Duodenal mucosa (tissue), 2 donors: ENCODE measurements around the gene DNER.
"Not testable (repeated sequence)": the region's sequence is repeated elsewhere in the genome, so short reads cannot be mapped to it uniquely, and the experiment has no call there.

Source experiments
- H3K27ac ChIP-seq: one replicate; pipeline ENCODE4 v1.7.0; 2013; ENCODE audit warnings: low read depth, low read length
- H3K27me3 ChIP-seq, 2 donors: one replicate each; pipeline ENCODE4 v1.7.0; 2013; ENCODE audit warnings: low read length in 2 of 2, control low read depth in 1 of 2; ENCODE audit not compliant: insufficient read depth in 2 of 2, control insufficient read depth in 1 of 2
- H3K36me3 ChIP-seq, 2 donors: one replicate each; pipeline ENCODE4 v1.7.0; 2013; ENCODE audit warnings: low read length in 2 of 2, control low read depth in 1 of 2; ENCODE audit not compliant: insufficient read depth in 2 of 2, control insufficient read depth in 1 of 2
- H3K4me1 ChIP-seq, 2 donors: one replicate each; pipeline ENCODE4 v1.7.0; 2013; ENCODE audit warnings: low read length in 2 of 2, control low read depth in 1 of 2; ENCODE audit not compliant: insufficient read depth in 2 of 2, control insufficient read depth in 1 of 2
- H3K4me3 ChIP-seq, 2 donors: one replicate each; pipeline ENCODE4 v1.7.0; 2013; ENCODE audit warnings: low read length in 2 of 2, low read depth in 1 of 2
- H3K9ac ChIP-seq, 2 donors: one replicate each; pipeline ENCODE4 v1.7.0; 2013; ENCODE audit warnings: low read length in 2 of 2, low read depth in 1 of 2
- H3K9me3 ChIP-seq, 2 donors: one replicate each; pipeline ENCODE4 v1.7.0; 2013; ENCODE audit warnings: low read length in 2 of 2, control low read depth in 1 of 2; ENCODE audit not compliant: control insufficient read depth in 1 of 2

The DNER gene

DNA sequence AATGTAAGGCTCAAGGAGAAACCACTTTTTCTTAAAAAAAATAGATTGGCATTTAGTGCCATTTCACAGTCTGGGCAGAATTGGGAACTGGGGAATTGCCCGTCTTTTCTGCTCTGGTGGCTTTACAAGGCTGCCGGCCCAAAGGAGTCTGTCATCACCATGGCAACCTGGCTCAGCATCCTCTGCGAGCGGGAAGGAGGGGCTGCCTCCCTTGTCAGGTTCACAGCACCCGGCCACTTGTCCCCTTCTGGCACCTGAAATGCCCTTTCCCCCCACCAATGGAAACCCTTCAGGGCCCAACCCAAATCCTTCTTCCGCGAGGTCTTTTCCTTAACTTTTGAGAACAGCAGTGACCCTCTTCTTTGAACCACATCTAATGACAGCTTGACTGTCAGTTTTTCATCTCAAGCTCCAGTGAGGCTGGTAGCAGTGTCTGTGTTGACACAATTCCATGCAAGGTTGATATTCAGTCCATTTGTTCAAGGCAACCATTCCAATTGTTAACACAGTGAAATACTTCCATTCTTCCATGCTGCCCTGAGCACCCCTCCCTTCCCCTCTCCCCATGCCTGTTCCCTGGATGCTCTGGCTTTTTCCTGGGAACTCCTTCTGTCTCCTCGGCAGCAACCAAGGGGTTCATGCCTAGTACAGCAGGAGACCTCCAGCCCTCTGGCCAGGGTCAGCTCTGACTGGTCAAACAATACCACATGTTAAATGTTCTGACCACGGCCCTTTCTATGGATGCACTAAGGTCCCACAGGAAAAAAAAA is 79.6 kb downstream of the DNER start:
- H3K27ac ChIP-seq, result no peak overlapping the region
- H3K4me3 ChIP-seq, result no peak overlapping the region
- peaks cover 0 to 3% of the 10 kb centered on the region in 2 donors for H3K27me3 ChIP-seq

DNA sequence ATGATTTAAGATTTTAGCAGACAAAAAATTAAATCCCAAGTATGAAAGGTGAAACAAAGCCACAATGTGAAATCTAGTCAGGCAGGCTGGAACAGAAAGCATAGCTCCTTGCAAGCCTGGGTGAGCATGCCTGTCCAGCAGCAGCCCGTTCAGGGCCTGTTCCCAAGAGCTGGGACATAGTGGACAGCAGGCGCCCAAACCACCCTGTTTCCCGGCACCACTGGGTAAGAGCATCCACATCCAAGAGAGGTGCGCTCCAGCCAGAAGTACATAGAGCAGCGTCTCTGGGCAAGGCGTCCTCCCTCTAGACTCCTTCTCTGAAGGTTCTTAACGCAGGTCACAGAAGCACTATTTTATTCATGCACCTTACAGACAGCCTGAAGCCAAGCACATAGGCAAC is 80.8 kb downstream of the DNER start:
- H3K4me1 ChIP-seq, result no peaks in the 10 kb centered on the region
- H3K9me3 ChIP-seq, result no peaks in the 10 kb centered on the region
- no peaks in the 10 kb centered on the region for H3K36me3 ChIP-seq
- H3K9ac ChIP-seq, result no peak overlapping the region
- H3K27me3 ChIP-seq, result peaks cover 0 to 3% of the 10 kb centered on the region in 2 donors
- H3K27ac ChIP-seq, result no peak overlapping the region
- no peak overlapping the region for H3K4me3 ChIP-seq

More for the DNA sequence above, 79.6 kb downstream of the DNER start:
- Histone ChIP-seq H3K36me3 (no peaks in the 10 kb centered on the region), H3K4me1 (no peaks in the 10 kb centered on the region), H3K9me3 (no peaks in the 10 kb centered on the region), H3K9ac (no peak overlapping the region)

DNA sequence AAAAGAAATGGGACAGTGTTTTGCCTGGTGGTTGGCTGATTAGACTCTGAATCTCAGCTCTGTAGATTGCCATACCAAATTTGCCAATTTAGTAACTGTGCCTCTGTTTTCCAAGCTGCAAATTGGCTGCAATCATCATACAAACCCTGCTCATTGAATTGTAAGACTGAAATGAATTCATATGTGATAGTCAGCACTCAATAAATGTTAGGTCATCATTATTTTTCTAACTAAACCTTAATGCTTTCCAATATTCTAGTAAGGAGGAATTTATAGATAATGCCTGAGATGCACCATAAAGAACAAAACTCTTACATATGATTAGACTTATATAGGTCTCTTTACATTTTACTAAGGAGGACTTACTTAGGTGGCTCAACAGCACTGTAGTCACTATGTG is 85.3 kb downstream of the DNER start:
- Histone ChIP-seq H3K9me3 (no peaks in the 10 kb centered on the region), H3K9ac (no peak overlapping the region), H3K27me3 (peaks cover 0 to 3% of the 10 kb centered on the region in 2 donors), H3K36me3 (no peaks in the 10 kb centered on the region), H3K4me1 (no peaks in the 10 kb centered on the region), H3K4me3 (no peak overlapping the region), H3K27ac (no peak overlapping the region)

DNA sequence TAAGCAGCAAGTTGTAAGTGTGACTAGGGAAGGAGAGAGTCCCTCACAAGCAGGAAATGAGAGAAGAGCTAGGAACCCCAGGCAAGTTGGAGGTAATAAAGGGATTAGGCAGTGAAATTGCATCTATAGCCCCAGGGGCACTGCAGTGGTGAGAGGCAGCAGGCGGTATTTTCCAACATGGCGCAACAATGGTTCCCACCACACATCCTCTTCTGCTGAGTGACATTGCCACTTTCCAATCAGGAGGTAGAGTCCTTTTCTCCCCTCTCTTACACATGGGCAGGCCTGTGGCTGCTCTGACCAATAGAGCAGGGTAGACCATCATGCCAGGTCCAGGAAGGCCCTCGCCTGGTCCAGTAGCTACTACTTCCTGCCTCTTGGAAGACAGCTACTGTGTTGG is 86.6 kb downstream of the DNER start:
- H3K4me3 ChIP-seq, result no peak overlapping the region
- no peak overlapping the region for H3K9ac ChIP-seq
- H3K9me3 ChIP-seq, result no peaks in the 10 kb centered on the region
- no peaks in the 10 kb centered on the region for H3K27me3 ChIP-seq
- no peak overlapping the region for H3K27ac ChIP-seq
- H3K4me1 ChIP-seq, result no peaks in the 10 kb centered on the region
- H3K36me3 ChIP-seq, result no peaks in the 10 kb centered on the region

DNA sequence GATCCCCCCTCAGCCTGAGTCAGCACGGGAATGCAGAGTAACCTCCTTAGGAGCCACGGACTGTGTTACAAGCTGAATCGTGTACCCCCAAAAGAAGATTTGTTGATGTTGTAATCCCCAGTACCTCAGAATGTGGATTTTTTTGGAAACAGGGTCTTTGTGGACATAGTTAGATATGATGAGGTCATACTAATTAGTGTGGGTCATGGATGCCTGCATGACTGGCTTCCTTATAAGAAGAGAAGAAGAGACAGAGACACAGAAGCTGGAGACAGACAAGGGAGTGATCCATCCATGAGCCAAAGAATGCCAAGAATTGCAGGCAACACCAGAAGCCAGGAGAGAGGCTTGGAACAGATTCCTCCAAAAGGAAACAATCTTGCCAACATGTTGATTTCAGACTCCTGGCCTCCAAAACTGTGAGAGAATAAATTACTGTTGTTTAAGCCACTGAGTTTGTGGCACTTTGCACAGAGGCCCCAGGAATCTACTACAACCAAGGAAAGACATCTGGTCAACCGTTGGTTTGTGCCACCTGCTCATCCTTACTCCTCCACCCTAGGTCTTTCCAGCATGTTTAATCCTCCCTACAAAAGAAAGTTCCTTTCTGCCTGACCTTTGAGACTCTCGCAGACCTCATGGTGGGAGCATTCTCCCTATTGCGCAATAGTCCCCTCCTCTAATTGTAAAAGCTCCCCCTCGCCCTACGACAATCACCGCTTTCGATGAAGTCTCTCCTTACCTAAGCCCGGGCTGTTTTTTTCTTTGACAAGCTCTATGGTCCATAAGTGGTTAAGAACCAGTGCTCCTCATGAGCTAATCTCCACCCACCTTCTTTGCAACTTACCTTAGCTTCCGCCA is 91.6 kb downstream of the DNER start:
- Histone ChIP-seq H3K27ac (no peak overlapping the region), H3K4me1 (no peaks in the 10 kb centered on the region), H3K36me3 (no peaks in the 10 kb centered on the region), H3K27me3 (no peaks in the 10 kb centered on the region), H3K9ac (no peak overlapping the region), H3K4me3 (no peak overlapping the region), H3K9me3 (no peaks in the 10 kb centered on the region)

DNA sequence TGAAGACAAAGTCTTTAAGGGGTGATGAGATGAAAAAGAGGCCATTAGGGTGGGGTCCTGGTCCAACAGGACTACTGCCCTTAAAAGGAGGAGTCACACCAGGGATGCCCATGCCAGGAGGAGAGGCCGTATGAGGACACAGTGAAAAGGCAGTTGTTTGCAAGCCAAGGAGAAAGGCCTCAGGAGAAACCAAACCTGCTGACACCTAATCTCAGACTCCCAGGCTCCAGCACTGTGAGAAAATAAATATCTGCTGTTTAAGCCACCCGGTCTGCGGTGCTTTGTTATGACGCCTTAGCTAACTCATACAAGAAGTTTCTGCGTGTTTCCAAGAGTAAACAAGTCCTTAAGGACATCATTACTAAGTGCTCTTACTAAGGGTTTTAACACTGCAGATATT is 93.6 kb downstream of the DNER start:
- Histone ChIP-seq H3K36me3 (no peaks in the 10 kb centered on the region), H3K27me3 (no peaks in the 10 kb centered on the region), H3K9me3 (no peaks in the 10 kb centered on the region), H3K9ac (no peak overlapping the region), H3K4me1 (no peaks in the 10 kb centered on the region), H3K4me3 (no peak overlapping the region), H3K27ac (no peak overlapping the region)

DNA sequence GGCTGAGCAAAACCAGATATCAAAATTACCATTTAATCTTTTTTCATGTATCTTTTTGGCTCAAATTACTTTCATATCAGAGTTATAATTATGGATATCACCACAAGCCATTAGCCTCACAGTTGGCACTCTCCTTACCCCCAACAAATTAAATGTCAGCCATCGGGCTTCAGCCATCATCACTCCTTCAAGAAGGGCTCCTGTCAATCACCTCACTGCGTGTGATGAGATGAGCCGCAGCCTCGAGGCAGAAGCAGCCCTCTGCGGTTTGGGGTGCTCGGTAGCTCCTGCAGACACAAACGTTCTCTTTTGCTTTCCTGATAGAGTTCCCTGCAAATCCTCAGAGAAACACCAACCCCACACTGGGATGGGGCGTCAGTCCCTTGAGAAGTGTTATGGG is 94.1 kb downstream of the DNER start:
- Histone ChIP-seq H3K9ac (no peak overlapping the region), H3K27me3 (no peaks in the 10 kb centered on the region), H3K4me1 (no peaks in the 10 kb centered on the region), H3K36me3 (no peaks in the 10 kb centered on the region), H3K4me3 (no peak overlapping the region), H3K9me3 (no peaks in the 10 kb centered on the region), H3K27ac (no peak overlapping the region)

DNA sequence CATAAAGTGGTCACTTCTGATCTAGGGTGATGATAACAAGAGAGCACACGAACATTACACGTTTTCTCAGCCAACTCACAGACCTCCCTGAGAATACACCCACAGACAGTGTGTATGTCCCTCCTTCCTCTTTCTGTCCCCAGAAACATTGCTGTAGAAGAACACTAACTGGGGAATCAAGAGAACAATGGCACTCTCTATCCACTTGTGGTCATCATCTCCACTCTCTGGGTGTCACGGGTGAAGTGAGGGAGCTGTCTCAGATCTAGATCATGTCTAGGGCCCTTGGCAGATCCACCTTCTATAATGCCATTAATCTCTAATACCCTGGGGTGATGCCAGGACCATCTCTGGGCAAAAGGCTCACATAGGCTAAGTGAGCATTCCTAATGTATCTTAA is 97.9 kb downstream of the DNER start:
- H3K9me3 ChIP-seq, result no peaks in the 10 kb centered on the region
- H3K4me3 ChIP-seq, result no peak overlapping the region
- H3K4me1 ChIP-seq, result no peaks in the 10 kb centered on the region
- no peak overlapping the region for H3K27ac ChIP-seq
- no peaks in the 10 kb centered on the region for H3K27me3 ChIP-seq
- H3K36me3 ChIP-seq, result no peaks in the 10 kb centered on the region
- H3K9ac ChIP-seq, result no peak overlapping the region

DNA sequence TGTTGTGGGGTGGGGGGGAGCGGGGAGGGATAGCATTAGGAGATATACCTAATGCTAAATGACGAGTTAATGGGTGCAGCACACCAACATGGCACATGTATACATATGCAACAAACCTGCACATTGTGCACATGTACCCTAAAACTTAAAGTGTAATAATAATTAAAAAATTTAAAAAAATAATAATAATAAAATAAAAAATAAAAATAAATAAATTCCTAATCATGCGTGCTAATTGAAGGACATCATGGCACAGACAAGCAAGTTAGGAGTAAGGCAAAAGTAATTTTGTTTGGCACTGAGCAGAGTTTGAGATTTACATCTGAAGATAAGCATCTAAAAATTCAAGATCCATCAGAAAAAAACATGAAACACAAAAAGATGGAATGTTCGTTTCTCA is 100.3 kb downstream of the DNER start:
- H3K4me1 ChIP-seq, H3K4me3 ChIP-seq, H3K27ac ChIP-seq, H3K36me3 ChIP-seq, H3K9me3 ChIP-seq, H3K9ac ChIP-seq, H3K27me3 ChIP-seq: not testable (repeated sequence)

DNA sequence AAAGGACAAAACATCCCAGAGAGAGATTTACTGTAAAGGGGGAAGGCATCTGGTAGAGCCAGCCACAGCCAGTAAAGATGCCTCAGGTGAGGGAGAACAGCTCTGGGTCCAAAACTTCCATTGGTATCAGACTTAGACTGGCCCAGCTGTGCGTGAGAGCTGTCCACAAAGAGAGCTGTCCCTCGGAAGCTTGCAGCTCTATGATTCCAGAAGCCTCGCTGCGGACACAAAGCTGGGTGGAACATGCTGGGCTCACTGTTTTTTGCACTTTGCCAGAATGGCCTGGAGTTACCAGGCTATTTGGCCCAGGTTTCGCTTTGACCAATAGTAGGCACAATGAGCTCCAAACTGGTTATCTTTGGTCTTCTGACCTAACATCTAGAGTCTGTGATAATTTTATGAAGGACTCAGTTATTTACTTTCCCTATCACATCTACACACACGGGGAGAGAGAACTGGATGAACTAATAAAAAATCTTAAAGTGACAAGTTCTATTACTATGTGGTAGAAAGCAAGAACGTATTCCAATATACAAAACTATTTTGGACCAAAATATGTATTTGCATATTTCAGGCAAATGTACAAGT is 101.9 kb downstream of the DNER start:
- Histone ChIP-seq H3K27ac (no peak overlapping the region), H3K36me3 (no peaks in the 10 kb centered on the region), H3K9ac (no peak overlapping the region), H3K27me3 (no peaks in the 10 kb centered on the region), H3K4me1 (no peaks in the 10 kb centered on the region), H3K9me3 (no peaks in the 10 kb centered on the region), H3K4me3 (no peak overlapping the region)
